ENCODE data around the gene FAM199X. TPM values are rescaled to one million over a fixed set of nuclear protein-coding genes. Genes with fewer than 3 reads are reported as not detected.
"Not testable (repeated sequence)": the region's sequence is repeated elsewhere in the genome, so short reads cannot be mapped to it uniquely, and the experiment has no call there.

The FAM199X gene
- polyA plus RNA-seq, 1 donor, result 45.8 TPM

DNA sequence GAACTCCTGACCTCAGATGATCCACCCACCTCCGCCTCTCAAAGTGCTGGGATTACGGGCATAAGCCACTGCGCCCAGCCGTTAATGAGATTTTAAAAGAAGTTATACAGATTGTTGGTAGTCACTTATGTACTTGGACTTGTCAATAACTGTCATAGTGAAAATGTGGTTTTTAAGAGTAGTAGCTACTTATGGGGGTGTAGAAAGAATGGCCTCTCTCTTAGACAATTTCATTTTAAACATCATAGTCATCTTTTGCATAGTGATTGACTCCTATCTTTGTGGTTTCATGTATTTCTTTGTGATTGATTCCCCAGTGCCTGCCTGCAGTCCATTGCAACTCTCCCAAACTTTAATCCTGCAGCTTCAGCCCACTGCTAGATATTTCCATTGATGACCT is 17.4 kb downstream of the FAM199X start:
- no peak for DNase-seq

DNA sequence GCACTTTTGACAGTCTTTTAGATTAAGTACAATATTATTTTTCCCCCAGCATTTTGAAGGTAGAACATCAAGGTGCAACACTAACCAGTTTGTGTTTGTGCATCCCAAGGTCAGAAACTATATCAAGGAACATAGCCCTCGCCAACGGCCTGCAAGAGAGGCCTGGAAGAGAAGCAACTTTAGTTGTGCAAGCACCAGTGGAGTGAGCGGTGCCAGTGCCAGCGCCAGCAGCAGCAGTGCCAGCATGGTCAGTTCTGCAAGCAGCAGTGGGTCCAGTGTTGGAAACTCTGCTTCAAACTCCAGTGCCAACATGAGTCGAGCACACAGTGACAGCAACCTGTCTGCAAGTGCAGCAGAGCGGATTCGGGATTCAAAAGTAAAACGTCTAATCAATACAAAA is 21.7 kb downstream of the FAM199X start:
- DNase-seq, result no peak

- no peak for DNase-seq
Measured at GRCh38 chrX:104189837-104190236, 23.6 kb downstream of the FAM199X start.

- no peak for DNase-seq
Measured at GRCh38 chrX:104193485-104193884, 27.2 kb downstream of the FAM199X start.

DNA sequence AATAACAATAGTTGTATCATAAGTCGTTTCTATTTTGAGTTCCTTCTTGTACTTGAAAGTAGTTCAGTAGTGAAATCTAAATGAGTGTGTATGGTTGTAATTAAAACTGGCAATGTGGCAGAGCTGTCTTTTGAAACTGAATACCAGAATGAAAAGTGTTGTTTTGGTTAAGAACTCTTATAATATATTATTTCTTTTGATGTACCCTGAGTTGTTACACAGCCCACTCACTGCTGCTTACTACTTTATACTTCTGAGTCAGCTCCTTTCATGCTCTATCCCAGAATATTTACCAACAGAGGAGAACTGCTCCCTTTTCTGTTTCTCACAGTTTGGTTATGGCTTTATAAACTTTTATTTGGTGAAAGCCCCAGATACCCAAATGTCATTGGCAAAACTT is 28.8 kb downstream of the FAM199X start:
- DNase-seq, result no peak

DNA sequence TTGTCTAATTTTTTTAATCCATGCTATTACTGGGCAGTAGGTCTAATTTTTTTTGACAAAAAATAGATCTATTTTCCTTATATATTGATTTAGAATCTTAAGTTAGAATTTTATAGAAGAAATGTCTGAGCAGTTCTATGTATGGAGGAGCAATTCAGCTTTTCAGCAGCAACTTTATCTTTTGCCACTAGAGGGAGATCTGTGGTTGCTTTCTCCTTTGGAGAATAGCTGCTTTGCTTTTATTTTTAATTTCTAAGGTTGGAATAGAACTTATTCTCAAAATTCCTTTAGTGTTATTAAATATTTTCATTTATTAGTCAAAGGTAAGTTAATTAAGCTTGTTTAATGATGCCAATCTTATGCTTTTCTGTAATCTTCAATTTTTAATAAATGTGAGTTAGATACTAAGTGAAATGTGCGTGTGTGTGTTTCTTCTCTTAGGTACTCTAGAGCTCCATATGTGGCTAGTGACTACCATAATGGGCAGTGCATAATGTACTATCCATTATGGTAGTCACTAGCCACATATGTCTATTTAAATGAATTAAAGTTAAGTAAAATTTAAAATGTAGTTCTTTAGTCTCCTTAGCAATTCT is 29.3 kb downstream of the FAM199X start:
- DNase-seq, result peak; percentile 25

DNA sequence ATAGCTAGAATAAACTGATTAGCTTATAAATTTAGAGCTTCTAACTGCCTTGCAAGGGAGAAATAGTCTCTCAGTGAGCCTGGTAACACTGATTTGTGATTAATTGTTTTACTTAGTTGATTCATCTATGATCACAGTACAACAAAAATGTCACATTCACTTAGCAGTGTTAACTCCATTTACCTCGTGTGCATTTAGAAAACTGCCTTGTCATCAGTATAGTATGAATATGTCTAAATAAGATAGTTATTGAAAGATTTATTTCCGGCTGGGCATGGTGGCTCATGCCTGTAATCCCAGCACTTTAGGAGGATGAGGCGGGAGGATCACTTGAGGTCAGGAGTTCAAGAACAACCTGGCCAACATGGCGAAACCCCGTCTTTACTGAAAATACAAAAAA is 39.3 kb downstream of the FAM199X start:
- DNase-seq, result no peak

DNA sequence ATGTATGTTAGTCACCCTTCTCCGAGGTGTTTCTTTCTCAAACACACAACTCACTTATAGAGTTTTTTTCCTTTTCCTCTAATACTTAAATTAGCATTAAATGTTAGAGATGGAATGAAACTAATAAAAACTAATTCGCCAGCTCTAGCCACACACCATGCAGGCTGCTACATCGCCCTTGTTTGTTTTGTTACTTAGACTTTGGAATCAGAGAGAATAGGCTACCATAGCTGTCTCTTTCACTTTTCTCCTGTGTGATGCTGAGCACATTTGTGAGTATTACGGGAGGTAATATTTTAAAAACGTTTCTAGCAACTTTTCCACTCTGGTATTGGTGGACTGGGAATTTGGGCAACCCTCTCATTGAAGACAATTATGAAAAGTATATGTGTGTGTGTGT is 44.9 kb downstream of the FAM199X start:
- no peak for DNase-seq

DNA sequence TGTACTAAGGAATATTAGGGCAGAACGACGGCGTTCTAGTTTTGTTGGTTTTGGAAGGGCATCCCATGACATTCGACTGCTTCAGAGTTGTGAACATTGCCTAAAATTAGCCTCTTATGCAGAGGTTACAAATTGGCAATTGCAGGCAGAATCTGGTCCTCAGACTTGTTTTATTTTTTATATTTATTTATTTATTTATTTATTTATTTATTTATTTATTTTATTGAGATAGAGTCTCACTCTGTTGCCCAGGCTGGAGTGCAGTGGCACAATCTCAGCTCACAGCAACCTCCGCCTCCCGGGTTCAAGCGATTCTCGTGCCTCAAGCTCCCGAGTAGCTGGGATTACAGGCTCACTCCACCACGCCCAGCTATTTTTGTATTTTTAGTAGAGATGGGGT is 63.8 kb downstream of the FAM199X start:
- not testable (repeated sequence) for DNase-seq

Other genes starting within 250 kb of the FAM199X start
- gene TMSB15B, start 203.8 kb upstream of the FAM199X start, polyA plus RNA-seq (ENCODE audit: insufficient read length), result 31.0 TPM
- not detected for gene H2BW1, start 152.7 kb upstream of the FAM199X start, polyA plus RNA-seq (ENCODE audit: insufficient read length)
- 1.6 TPM for gene H2BW2, start 126.5 kb upstream of the FAM199X start, polyA plus RNA-seq (ENCODE audit: insufficient read length)
- gene TMSB15C, start 90.2 kb upstream of the FAM199X start, polyA plus RNA-seq (ENCODE audit: insufficient read length), result 19.6 TPM
- 6.1 TPM for gene ZCCHC18, start 53.9 kb upstream of the FAM199X start, polyA plus RNA-seq (ENCODE audit: insufficient read length)
- 15.3 TPM for gene SLC25A53, start 9.4 kb upstream of the FAM199X start, polyA plus RNA-seq (ENCODE audit: insufficient read length)
- gene ESX1, start 88.5 kb downstream of the FAM199X start, polyA plus RNA-seq (ENCODE audit: insufficient read length), result not detected